Glutamatergic neuron (in vitro differentiated cells): ENCODE measurements around the gene CALHM6. TPM values are rescaled to one million over a fixed set of nuclear protein-coding genes. Genes with fewer than 3 reads are reported as not detected.
A peak's percentile ranks its signal among the peaks of the same experiment; 100 is the strongest.

Source experiments
- DNase-seq: peaks from one replicate; pipeline ENCODE4 v3.0.0; 2022
- H3K27ac Mint-ChIP-seq: one replicate; pipeline ENCODE4 v1.8.0; 2020; ENCODE audit warnings: mild to moderate bottlenecking, mixed read lengths, inconsistent platforms; ENCODE audit not compliant: unreplicated experiment
- H3K27me3 Mint-ChIP-seq: one replicate; pipeline ENCODE4 v1.8.0; 2020; ENCODE audit warnings: mild to moderate bottlenecking, moderate library complexity, mixed read lengths, inconsistent platforms; ENCODE audit not compliant: unreplicated experiment
- H3K36me3 Mint-ChIP-seq: one replicate; pipeline ENCODE4 v1.8.0; 2020; ENCODE audit warnings: mild to moderate bottlenecking, mixed read lengths, inconsistent platforms; ENCODE audit not compliant: unreplicated experiment
- H3K4me1 Mint-ChIP-seq: one replicate; pipeline ENCODE4 v1.8.0; 2020; ENCODE audit warnings: mild to moderate bottlenecking, low read depth, mixed read lengths, inconsistent platforms; ENCODE audit not compliant: unreplicated experiment
- H3K4me3 Mint-ChIP-seq: one replicate; pipeline ENCODE4 v1.8.0; 2020; ENCODE audit warnings: mild to moderate bottlenecking, mixed read lengths, inconsistent platforms; ENCODE audit not compliant: unreplicated experiment
- H3K9me3 Mint-ChIP-seq: one replicate; pipeline ENCODE4 v1.8.0; 2020; ENCODE audit warnings: mild to moderate bottlenecking, moderate library complexity, mixed read lengths, inconsistent platforms; ENCODE audit not compliant: unreplicated experiment
- total RNA-seq: library from RNA; stranded (reverse); fragmentation: NEBNext Ultra II Directional; extraction: Animal tissue kit (Norgen Biotek cat#: 25700); gene quantifications from one replicate; pipeline ENCODE4 v1.2.1, GENCODE V29; 2021; ENCODE audit not compliant: unreplicated experiment
- TF ChIP-seq, protein P1 (sequence below): fragments of 200-600 bp; sonication (generic); IDR thresholded peaks from one replicate; pipeline ENCODE4 v1.5.0; 2021; ENCODE audit not compliant: partially characterized antibody, unreplicated experiment

Gene CALHM6
- total RNA-seq, 1 donor from 2014 or later: not detected

DNA sequence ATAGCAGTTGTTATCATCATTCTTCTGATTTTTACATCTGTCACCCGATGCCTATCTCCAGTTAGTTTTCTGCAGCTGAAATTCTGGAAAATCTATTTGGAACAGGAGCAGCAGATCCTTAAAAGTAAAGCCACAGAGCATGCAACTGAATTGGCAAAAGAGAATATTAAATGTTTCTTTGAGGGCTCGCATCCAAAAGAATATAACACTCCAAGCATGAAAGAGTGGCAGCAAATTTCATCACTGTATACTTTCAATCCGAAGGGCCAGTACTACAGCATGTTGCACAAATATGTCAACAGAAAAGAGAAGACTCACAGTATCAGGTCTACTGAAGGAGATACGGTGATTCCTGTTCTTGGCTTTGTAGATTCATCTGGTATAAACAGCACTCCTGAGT, 2.1 kb downstream of the CALHM6 start:
- Mint-ChIP-seq H3K4me3 (peak overlapping the region; percentile 64), H3K9me3 (peaks cover 3% of the 10 kb centered on the region), H3K27ac (no peak overlapping the region), H3K27me3 (peaks cover 7% of the 10 kb centered on the region), H3K4me1 (peaks cover 2% of the 10 kb centered on the region), H3K36me3 (no peaks in the 10 kb centered on the region)
- DNase-seq: no peak
- TF ChIP-seq, protein P1, sequence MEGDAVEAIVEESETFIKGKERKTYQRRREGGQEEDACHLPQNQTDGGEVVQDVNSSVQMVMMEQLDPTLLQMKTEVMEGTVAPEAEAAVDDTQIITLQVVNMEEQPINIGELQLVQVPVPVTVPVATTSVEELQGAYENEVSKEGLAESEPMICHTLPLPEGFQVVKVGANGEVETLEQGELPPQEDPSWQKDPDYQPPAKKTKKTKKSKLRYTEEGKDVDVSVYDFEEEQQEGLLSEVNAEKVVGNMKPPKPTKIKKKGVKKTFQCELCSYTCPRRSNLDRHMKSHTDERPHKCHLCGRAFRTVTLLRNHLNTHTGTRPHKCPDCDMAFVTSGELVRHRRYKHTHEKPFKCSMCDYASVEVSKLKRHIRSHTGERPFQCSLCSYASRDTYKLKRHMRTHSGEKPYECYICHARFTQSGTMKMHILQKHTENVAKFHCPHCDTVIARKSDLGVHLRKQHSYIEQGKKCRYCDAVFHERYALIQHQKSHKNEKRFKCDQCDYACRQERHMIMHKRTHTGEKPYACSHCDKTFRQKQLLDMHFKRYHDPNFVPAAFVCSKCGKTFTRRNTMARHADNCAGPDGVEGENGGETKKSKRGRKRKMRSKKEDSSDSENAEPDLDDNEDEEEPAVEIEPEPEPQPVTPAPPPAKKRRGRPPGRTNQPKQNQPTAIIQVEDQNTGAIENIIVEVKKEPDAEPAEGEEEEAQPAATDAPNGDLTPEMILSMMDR: no peak

DNA sequence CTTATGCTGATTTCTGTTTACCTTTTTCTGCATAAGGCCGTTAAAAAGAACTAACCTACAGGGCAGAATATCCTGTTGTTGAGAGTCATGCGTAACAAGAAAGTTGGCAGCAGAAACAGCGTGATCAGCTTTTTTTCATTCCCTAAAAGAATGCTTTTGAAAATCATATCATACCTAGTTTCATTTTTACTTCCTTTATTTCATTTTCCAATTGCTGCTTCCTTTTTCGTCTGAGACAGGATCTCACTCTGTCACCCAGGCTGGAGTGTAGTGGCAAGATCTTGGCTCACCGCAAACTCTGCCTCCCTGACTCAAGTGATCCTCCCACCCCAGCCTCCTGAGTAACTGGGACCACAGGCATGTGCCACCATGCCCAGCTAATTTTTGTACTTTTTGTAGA, 4.1 kb downstream of the CALHM6 start:
- no peak overlapping the region for H3K4me3 Mint-ChIP-seq
- TF ChIP-seq, protein P1: no peak
- H3K9me3 Mint-ChIP-seq: peaks cover 3% of the 10 kb centered on the region
- H3K27me3 Mint-ChIP-seq: peaks cover 7% of the 10 kb centered on the region
- peaks cover 2% of the 10 kb centered on the region for H3K4me1 Mint-ChIP-seq
- H3K36me3 Mint-ChIP-seq: no peaks in the 10 kb centered on the region
- H3K27ac Mint-ChIP-seq: no peak overlapping the region
- no peak for DNase-seq

DNA sequence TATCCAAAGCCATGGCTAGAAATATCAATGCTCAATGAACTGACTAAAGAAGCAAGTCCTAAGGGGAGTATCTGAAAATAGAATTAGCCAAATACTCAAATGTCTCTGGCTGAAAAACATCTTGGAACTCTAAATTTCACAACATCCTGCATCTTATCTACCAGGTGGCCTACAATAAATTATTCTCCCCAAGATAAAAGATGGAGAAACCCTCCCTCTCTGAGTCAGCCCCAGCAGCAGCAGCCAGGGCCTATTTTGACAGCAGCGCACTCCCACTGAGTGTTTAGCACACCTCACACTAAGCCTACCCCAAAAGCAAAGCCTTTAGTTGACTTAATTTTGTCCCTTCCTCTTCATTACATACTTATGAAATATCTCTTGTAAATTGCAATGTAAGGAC, 5.9 kb downstream of the CALHM6 start:
- H3K9me3 Mint-ChIP-seq: no peaks in the 10 kb centered on the region
- H3K27me3 Mint-ChIP-seq: peaks cover 2% of the 10 kb centered on the region
- no peaks in the 10 kb centered on the region for H3K36me3 Mint-ChIP-seq
- DNase-seq: no peak
- no peak overlapping the region for H3K4me3 Mint-ChIP-seq
- TF ChIP-seq, protein P1: no peak
- H3K4me1 Mint-ChIP-seq: peaks cover 5% of the 10 kb centered on the region
- no peak overlapping the region for H3K27ac Mint-ChIP-seq

DNA sequence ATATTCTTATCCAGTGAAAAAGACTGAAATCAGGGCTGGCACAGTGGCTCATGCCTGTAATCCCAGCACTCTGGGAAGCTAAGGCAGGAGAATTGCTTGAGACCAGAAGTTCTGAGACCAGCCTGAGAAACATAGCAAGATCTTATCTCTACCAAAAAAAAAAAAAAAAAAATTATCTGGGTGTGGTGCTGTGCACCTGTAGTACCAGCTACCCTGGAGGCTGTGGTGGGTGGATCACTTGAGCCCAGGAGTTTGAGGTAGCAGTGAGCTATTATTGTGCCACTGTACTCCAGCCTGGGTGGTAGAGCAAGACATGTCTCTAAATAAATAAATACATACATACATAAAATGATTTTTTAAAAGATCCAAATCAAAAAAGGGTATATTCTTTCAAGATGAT, 6.3 kb downstream of the CALHM6 start:
- Mint-ChIP-seq H3K27me3 (peaks cover under 1% of the 10 kb centered on the region), H3K36me3 (no peaks in the 10 kb centered on the region), H3K4me3 (no peak overlapping the region), H3K4me1 (peaks cover 5% of the 10 kb centered on the region), H3K27ac (no peak overlapping the region), H3K9me3 (no peaks in the 10 kb centered on the region)
- no peak for DNase-seq
- TF ChIP-seq, protein P1: no peak

DNA sequence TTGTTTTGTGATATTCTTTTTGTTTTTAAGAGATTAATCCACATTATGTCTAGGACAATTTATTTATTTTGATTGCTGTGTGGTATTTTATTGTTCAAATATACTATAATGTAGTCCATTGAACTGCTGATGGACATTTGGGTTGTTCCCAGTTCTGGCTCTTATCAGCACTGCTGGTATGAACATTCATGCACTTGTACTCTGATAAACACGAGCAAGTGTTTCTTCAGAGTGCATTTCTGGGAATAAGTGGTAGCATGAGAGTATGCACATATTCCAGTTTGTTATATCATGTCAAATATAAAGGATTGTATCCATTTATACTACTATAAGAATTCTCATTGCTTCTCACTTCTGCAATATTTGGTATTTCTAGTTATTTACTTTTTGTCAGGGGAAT, 7.1 kb downstream of the CALHM6 start:
- Mint-ChIP-seq H3K36me3 (no peaks in the 10 kb centered on the region), H3K27me3 (no peaks in the 10 kb centered on the region), H3K4me3 (no peak overlapping the region), H3K4me1 (peaks cover 5% of the 10 kb centered on the region), H3K9me3 (no peaks in the 10 kb centered on the region), H3K27ac (no peak overlapping the region)
- TF ChIP-seq, protein P1: no peak
- no peak for DNase-seq
